ENCODE data around the gene APOA1.

- TF ChIP-seq EP300 (IDR thresholded peaks at IDR 0.05) (no peak), CTCF (IDR thresholded peaks at IDR 0.05) (no peak), POLR2A (IDR thresholded peaks at IDR 0.05) (no peak), POLR2AphosphoS5 (IDR thresholded peaks at IDR 0.05) (peak in 2 of 3 donors; percentile 25 to 41)
Observed at GRCh38 chr11:116853461-116854073, 16.1 kb upstream of the APOA1 start.
